ENCODE measurements around the gene LAMB4. TPM values are rescaled to one million over a fixed set of nuclear protein-coding genes. Genes with fewer than 3 reads are reported as not detected.

Gene LAMB4
- total and polyA plus RNA-seq, 2 of the 8 experiments (the other 6 are each of a cell fraction or from before 2014, with no cell fraction given) = not detected

DNA sequence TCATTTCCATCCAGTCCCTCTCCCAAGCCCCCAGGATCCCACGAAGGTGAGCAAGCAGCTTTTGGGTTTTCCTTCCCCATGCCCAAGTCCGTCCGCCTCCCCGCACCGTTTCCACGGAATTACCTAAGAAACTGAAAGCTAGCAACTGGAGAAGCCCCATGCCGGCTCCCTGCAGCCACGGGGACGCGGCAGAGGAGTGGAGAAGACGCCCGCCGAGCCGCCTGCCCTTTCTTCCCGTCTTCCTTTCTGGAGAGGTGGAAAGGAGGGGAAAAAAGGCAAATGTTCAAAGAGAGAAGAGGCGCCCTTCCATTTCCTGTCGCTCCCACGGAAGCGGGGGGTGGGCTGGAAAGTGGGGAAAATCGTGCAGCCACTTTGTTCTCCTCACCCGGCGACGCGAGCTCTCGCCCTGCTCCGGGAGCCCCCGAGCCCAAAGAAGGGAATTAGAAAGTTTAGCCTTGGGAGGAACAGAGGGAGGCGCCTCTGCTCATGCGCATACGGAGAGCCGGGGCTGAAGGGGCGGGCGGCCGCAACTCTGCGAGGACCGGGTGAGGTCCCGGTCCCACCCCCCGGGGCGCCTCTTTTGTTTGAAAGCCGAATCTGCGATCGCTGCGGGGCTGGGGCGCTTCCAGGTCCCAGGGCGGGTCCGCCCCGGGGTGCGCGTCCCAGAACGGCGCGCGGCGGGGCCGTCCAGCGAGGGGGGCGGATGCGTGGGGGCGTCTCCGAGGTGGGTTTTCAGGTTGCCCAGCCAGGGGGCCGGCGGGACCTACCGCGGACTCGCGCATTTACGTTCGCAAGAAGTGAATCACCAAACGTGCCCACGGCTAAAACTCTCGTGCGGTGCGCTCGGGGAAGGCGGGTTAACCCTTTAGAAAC is 127.2 kb downstream of the LAMB4 start, which contains the start of gene LAMB1:
Gene LAMB1, minus strand, starts transcription at position 436 of the 873 bp plus-strand sequence. Its CDS starts 276 bp downstream, at position 160.
- peak within 1 kb of the TSS; percentile 76 for H3K4ac ChIP-seq (replicated peaks; ENCODE audit: insufficient read length, low read depth, low read length)
- peak within 1 kb of the TSS; percentile 82; the same call in 1 of the 2 replicates for H4K8ac ChIP-seq (ENCODE audit: extremely low read depth, insufficient read depth, low read length)
- peak within 1 kb of the TSS; percentile 40 to 92 (median 69) for H3K4me3 ChIP-seq (ENCODE audit: extremely low read depth in 1 of 4, insufficient read depth in 2 of 4, low read depth in 3 of 4, low read length in 4 of 4)
- no peak within 1 kb of the TSS for H3K27ac ChIP-seq (ENCODE audit: low read depth, low read length)
- no peaks in the 10 kb centered on the region for H3K79me2 ChIP-seq (ENCODE audit: control insufficient read depth in 1 of 2, insufficient read depth in 2 of 2, low read length in 2 of 2)
- H3K14ac ChIP-seq (ENCODE audit: insufficient read length) = no peak within 1 kb of the TSS
- H4K5ac ChIP-seq (ENCODE audit: insufficient read length, low read depth, low read length) = no peak within 1 kb of the TSS
- peak within 1 kb of the TSS; percentile 87; the same call in 1 of the 2 replicates for H2BK12ac ChIP-seq (ENCODE audit: low read depth, low read length)
- ChIA-PET POLR2A (ENCODE audit: partially characterized antibody) (interaction anchor here (0.9 to 2.8 kb wide), 5 partner anchors 14 to 454 kb away, joined by 3 to 18 read pairs (median 5); partner anchors contain the start of gene NRCAM), CTCF (ENCODE audit: partially characterized antibody) (interaction anchor here (0.9 to 3.9 kb wide), 13 partner anchors 10 to 111 kb away, joined by 3 to 27 read pairs (median 3); no protein-coding TSS in a partner anchor)
- peaks cover 3% of the 10 kb centered on the region in 2 experiments for H4K20me1 ChIP-seq (replicated peaks in 1 of 2; ENCODE audit: control insufficient read depth in 1 of 2, insufficient read depth in 2 of 2, low read length in 2 of 2)
- H3K27me3 ChIP-seq (replicated peaks in 1 of 4; ENCODE audit: control insufficient read depth in 3 of 4, extremely low read depth in 1 of 4, insufficient read depth in 3 of 4, low read length in 3 of 4) = peaks cover 34 to 75% (median 65%) of the 10 kb centered on the region in 4 experiments
- peaks cover 0 to 5% (median under 1%) of the 10 kb centered on the region in 4 experiments; a peak in 3 of 8 replicates for H3K36me3 ChIP-seq (ENCODE audit: control insufficient read depth in 2 of 4, insufficient read depth in 4 of 4, low read length in 3 of 4)
- H3K79me1 ChIP-seq (ENCODE audit: low read depth, low read length) = no peaks in the 10 kb centered on the region
- peak within 1 kb of the TSS; percentile 91 to 98 for H3K4me2 ChIP-seq (ENCODE audit: insufficient read depth in 1 of 2, low read depth in 2 of 2, low read length in 2 of 2)
- H3K56ac ChIP-seq (replicated peaks; ENCODE audit: insufficient read length, low read depth, low read length) = peak within 1 kb of the TSS; percentile 17
- no peak within 1 kb of the TSS for H2BK5ac ChIP-seq (ENCODE audit: low read depth, low read length)
- peak within 1 kb of the TSS; percentile 90 for H3K18ac ChIP-seq (ENCODE audit: extremely low read depth, low read length)
- FAIRE-seq (no peak), DNase-seq (ENCODE audit: low read depth in 1 of 2, low spot score in 2 of 2) (peak in 1 of 2 experiments; percentile 87)
- H3K23me2 ChIP-seq (ENCODE audit: low read depth, low read length) = peaks cover 23% of the 10 kb centered on the region
- H3K9ac ChIP-seq (replicated peaks in 1 of 4; ENCODE audit: extremely low read depth in 1 of 4, low read depth in 3 of 4, low read length in 3 of 4) = peak within 1 kb of the TSS in 1 of 4 experiments; percentile 35; a peak in 3 of 7 replicates
- no peak within 1 kb of the TSS for H2BK120ac ChIP-seq (replicated peaks; ENCODE audit: low read depth, low read length)
- no peak within 1 kb of the TSS for H3K23ac ChIP-seq (ENCODE audit: insufficient read length)
- peak within 1 kb of the TSS; percentile 26; the same call in 1 of the 2 replicates for H2AFZ ChIP-seq (ENCODE audit: low read length)
- peak within 1 kb of the TSS; percentile 72; the same call in 1 of the 2 replicates for H2BK15ac ChIP-seq (ENCODE audit: low read length)
- H2BK20ac ChIP-seq (ENCODE audit: low read length) = no peak within 1 kb of the TSS
- H4K91ac ChIP-seq (replicated peaks; ENCODE audit: insufficient read length, low read length) = peak within 1 kb of the TSS; percentile 28
- WGBS, 2 experiments (ENCODE audit: extremely low coverage in 1 of 2, insufficient coverage in 1 of 2, insufficient read length in 1 of 2, insufficient replicate concordance in 2 of 2, low coverage in 1 of 2, low lambda C conversion rate in 2 of 2, missing lambda C conversion rate in 1 of 2) = 3% methylated on average over 46 of the region's 75 CpGs; no CpG with 5 or more reads in 1 of the 2 experiments
- no peaks in the 10 kb centered on the region; a peak in 1 of 4 replicates for H3K9me3 ChIP-seq (ENCODE audit: insufficient read depth in 2 of 2, low read depth in 1 of 2, low read length in 1 of 2)
- peak within 1 kb of the TSS; percentile 41; the same call in 1 of the 2 replicates for H2AK5ac ChIP-seq (ENCODE audit: low read depth, low read length)
- H3K4me1 ChIP-seq (replicated peaks in 1 of 4; ENCODE audit: control insufficient read depth in 3 of 4, insufficient read depth in 4 of 4, low read length in 3 of 4) = peaks cover 7 to 21% (median 11%) of the 10 kb centered on the region in 4 experiments
- TF ChIP-seq CEBPB (IDR thresholded peaks at IDR 0.05; ENCODE audit: low read depth, low read length) (no peak), NANOG (IDR thresholded peaks at IDR 0.05; ENCODE audit: insufficient read depth, low read depth, low read length, poor library complexity, severe bottlenecking) (no peak), CHD1 (IDR thresholded peaks at IDR 0.05; ENCODE audit: low read depth, low read length) (no peak), POU5F1 (IDR thresholded peaks at IDR 0.05; ENCODE audit: low read depth, low read length) (no peak), KDM1A (IDR thresholded peaks at IDR 0.05; ENCODE audit: borderline replicate concordance, low read length) (no peak), TAF7 (optimal IDR thresholded peaks at IDR 0.05; ENCODE audit: borderline replicate concordance, low read depth, low read length) (no peak), USF2 (IDR thresholded peaks at IDR 0.05; ENCODE audit: low read length) (no peak), TEAD4 (IDR thresholded peaks at IDR 0.05; ENCODE audit: low read depth, low read length) (no peak), CBX8 (IDR thresholded peaks at IDR 0.05; ENCODE audit: borderline replicate concordance, low read depth, low read length) (no peak), BRCA1 (IDR thresholded peaks at IDR 0.05; ENCODE audit: low read depth, low read length) (no peak)

Data from H1 (cell line).